ENCODE results near the gene PLEKHN1. TPM values are rescaled to one million over a fixed set of nuclear protein-coding genes. Genes with fewer than 3 reads are reported as not detected.

PLEKHN1 gene
- total and polyA plus RNA-seq, 2 donors (not counting 3 experiments of a cell fraction or from before 2014, with no cell fraction given) = 0.29 to 0.88 TPM

- no TSS peak for BruUV-seq (replicated peaks)
- intact Hi-C loops (cut with micrococcal nuclease) (no loop called here), dilution Hi-C loops (cut with MboI; ENCODE audit: extremely low pct_ligation_motif_present, low sequenced_read_pairs) (no loop called here)
- Histone ChIP-seq H3K4me3 (replicated peaks in 1 of 3; ENCODE audit: insufficient read depth in 1 of 3, low read depth in 1 of 3, low read length in 3 of 3) (no peak overlapping the region), H3K4me1 (ENCODE audit: control insufficient read depth, extremely low read depth, insufficient read depth, low read length) (peaks cover 16% of the 10 kb centered on the region), H3K4me2 (ENCODE audit: insufficient read depth, low read length) (no peak overlapping the region), H3K9me3 (replicated peaks; ENCODE audit: control insufficient read depth, insufficient read depth, low read length) (no peaks in the 10 kb centered on the region), H4K20me1 (replicated peaks; ENCODE audit: control insufficient read depth, extremely low read depth, insufficient read depth, low read length) (no peaks in the 10 kb centered on the region), H3K79me2 (ENCODE audit: control insufficient read depth, insufficient read depth, low read length) (no peaks in the 10 kb centered on the region), H3K27ac (ENCODE audit: insufficient read depth, low read depth, low read length) (no peak overlapping the region), H2AFZ (ENCODE audit: low read depth, low read length) (no peak overlapping the region), H3K27me3 (ENCODE audit: control insufficient read depth in 2 of 2, insufficient read depth in 2 of 2, low read length in 2 of 2) (no peaks in the 10 kb centered on the region), H3K9me1 (replicated peaks; ENCODE audit: control insufficient read depth, extremely low read depth, insufficient read depth, low read length) (no peaks in the 10 kb centered on the region), H3K9ac (replicated peaks; ENCODE audit: extremely low read depth, insufficient read depth, low read length) (no peak overlapping the region), H3K36me3 (ENCODE audit: control insufficient read depth in 2 of 2, extremely low read depth in 1 of 2, insufficient read depth in 2 of 2, low read length in 2 of 2) (no peaks in the 10 kb centered on the region)
- CTCF ChIA-PET = interaction anchor here (0.9 to 2.2 kb wide), 4 partner anchors 16 to 40 kb away, joined by 3 to 6 read pairs (median 3); no protein-coding TSS in a partner anchor
- TF ChIP-seq MYC (IDR thresholded peaks at IDR 0.05; ENCODE audit: low read depth, low read length) (no peak), EZH2 (IDR thresholded peaks at IDR 0.05; ENCODE audit: borderline replicate concordance, low read depth, low read length, severe bottlenecking) (no peak), GATA2 (IDR thresholded peaks at IDR 0.05; ENCODE audit: insufficient read depth, insufficient read length, low read depth, low read length) (no peak)
- POLR2A ChIA-PET = no interaction called here
- DNase-seq (ENCODE audit: low read depth, low spot score) = no peak
- no peak for FAIRE-seq
These were observed 58.0 kb downstream of the PLEKHN1 start for GRCh38 chr1:1024149-1024770.

GRCh38 chr1:1024771-1025699, 58.8 kb downstream of the PLEKHN1 start:
- Histone ChIP-seq H3K4me2 (ENCODE audit: insufficient read depth, low read length) (no peak overlapping the region), H4K20me1 (replicated peaks; ENCODE audit: control insufficient read depth, extremely low read depth, insufficient read depth, low read length) (no peaks in the 10 kb centered on the region), H3K9me3 (replicated peaks; ENCODE audit: control insufficient read depth, insufficient read depth, low read length) (no peaks in the 10 kb centered on the region), H3K4me1 (ENCODE audit: control insufficient read depth, extremely low read depth, insufficient read depth, low read length) (peaks cover 16% of the 10 kb centered on the region), H3K36me3 (ENCODE audit: control insufficient read depth in 2 of 2, extremely low read depth in 1 of 2, insufficient read depth in 2 of 2, low read length in 2 of 2) (no peaks in the 10 kb centered on the region), H3K9me1 (replicated peaks; ENCODE audit: control insufficient read depth, extremely low read depth, insufficient read depth, low read length) (no peaks in the 10 kb centered on the region), H2AFZ (ENCODE audit: low read depth, low read length) (no peak overlapping the region), H3K27ac (ENCODE audit: insufficient read depth, low read depth, low read length) (no peak overlapping the region), H3K27me3 (ENCODE audit: control insufficient read depth in 2 of 2, insufficient read depth in 2 of 2, low read length in 2 of 2) (no peaks in the 10 kb centered on the region), H3K9ac (replicated peaks; ENCODE audit: extremely low read depth, insufficient read depth, low read length) (no peak overlapping the region), H3K79me2 (ENCODE audit: control insufficient read depth, insufficient read depth, low read length) (no peaks in the 10 kb centered on the region), H3K4me3 (replicated peaks in 1 of 3; ENCODE audit: insufficient read depth in 1 of 3, low read depth in 1 of 3, low read length in 3 of 3) (no peak overlapping the region)
- DNase-seq (ENCODE audit: low read depth, low spot score) (no peak), FAIRE-seq (no peak)
- ChIA-PET POLR2A (no interaction called here), CTCF (interaction anchor here (0.6 to 2.2 kb wide), 4 partner anchors 15 to 96 kb away, joined by 3 to 6 read pairs (median 3); no protein-coding TSS in a partner anchor)
- dilution Hi-C loops (cut with MboI; ENCODE audit: extremely low pct_ligation_motif_present, low sequenced_read_pairs) (no loop called here), intact Hi-C loops (cut with micrococcal nuclease) (no loop called here)
- BruUV-seq (replicated peaks) = no TSS peak
- no peak for TF ChIP-seq POLR2A (IDR thresholded peaks at IDR 0.05; ENCODE audit: low read depth, low read length)
- TF ChIP-seq FOS (IDR thresholded peaks at IDR 0.05; ENCODE audit: borderline replicate concordance, insufficient read depth, low read length) = no peak
- no peak for TF ChIP-seq POLR2AphosphoS5 (IDR thresholded peaks at IDR 0.05; ENCODE audit: insufficient read depth, low read depth, low read length)
- no peak for TF ChIP-seq JUN (IDR thresholded peaks at IDR 0.05; ENCODE audit: borderline replicate concordance, insufficient read depth, insufficient read length, low read depth)
- TF ChIP-seq MYC (IDR thresholded peaks at IDR 0.05; ENCODE audit: low read depth, low read length) = no peak
- no peak for TF ChIP-seq CTCF (IDR thresholded peaks at IDR 0.05; ENCODE audit: extremely low read depth in 1 of 2, insufficient read depth in 1 of 2, low read depth in 1 of 2, low read length in 2 of 2)
- no peak for TF ChIP-seq EZH2 (IDR thresholded peaks at IDR 0.05; ENCODE audit: borderline replicate concordance, low read depth, low read length, severe bottlenecking)
- TF ChIP-seq GATA2 (IDR thresholded peaks at IDR 0.05; ENCODE audit: insufficient read depth, insufficient read length, low read depth, low read length) = no peak
- TF ChIP-seq MAX (IDR thresholded peaks at IDR 0.05; ENCODE audit: insufficient read depth, insufficient read length) = no peak

All from endothelial cell of umbilical vein (primary cell).